ENCODE results near the gene COQ4. TPM values are rescaled to one million over a fixed set of nuclear protein-coding genes. Genes with fewer than 3 reads are reported as not detected.
A peak's percentile ranks its signal among the peaks of the same experiment; 100 is the strongest.

The COQ4 gene
- total RNA-seq: 100 to 1,000 TPM in 3 of 4 donors, 10 to 100 TPM in 1; 90.8 to 117 (median 109) TPM

DNA sequence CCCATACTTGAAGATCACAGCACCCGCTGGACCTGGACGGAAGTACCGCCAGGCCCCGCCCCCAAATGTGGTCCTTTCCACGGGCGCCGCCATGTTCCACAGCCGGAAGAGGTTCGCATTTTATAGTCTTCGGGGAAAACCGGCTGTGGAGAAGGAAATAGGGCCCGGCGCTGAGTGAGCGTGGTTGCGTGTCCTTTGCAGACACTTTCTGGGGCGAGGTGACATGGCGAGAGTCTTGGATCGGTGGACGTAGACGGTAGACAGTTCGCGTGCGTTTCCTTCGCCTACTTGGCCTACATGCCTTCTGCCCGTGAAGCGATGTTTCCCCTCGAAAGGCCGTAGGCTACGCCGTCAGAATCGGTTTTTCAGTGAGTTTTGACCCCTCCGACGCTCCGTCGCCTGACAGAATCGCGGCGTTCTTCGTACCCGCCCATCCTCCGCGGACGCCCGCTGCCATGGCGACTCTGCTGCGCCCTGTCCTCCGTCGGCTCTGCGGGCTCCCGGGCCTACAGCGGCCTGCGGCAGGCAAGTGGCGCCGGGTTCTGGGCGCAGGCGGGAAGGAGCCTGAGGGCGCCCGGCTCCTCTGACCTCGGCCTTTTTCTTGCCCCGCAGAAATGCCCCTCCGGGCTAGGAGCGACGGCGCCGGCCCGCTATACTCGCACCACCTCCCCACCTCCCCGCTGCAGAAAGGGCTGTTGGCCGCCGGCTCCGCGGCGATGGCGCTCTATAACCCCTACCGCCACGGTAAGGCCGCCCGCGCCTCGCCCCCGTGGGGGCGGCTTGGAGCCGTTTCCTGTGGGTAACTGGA, at the start of gene COQ4, which contains the start of gene TRUB2:
TSS of gene COQ4 (plus strand) at position 436 of the 808 bp plus-strand sequence. CDS start at position 456, 20 bp downstream.
TSS of gene TRUB2 (minus strand) at position 44 of the 808 bp plus-strand sequence. CDS start at position 5, 39 bp downstream.
- intact Hi-C loops (cut with DNase I; ENCODE audit: low total_unique reads): no loop called here
- 0% methylated on average over 83 of the region's 83 CpGs; no CpG with 5 or more reads in 1 of the 2 donors for WGBS, 2 donors (ENCODE audit: low coverage in 1 of 2)
- Histone ChIP-seq H3K4me3 (peak within 1 kb of the TSS; percentile 79 to 98 (median 85)), H3K9me3 (no peaks in the 10 kb centered on the region), H3K36me3 (peaks cover 0 to 11% (median 3%) of the 10 kb centered on the region in 4 donors), H3K27ac (peak within 1 kb of the TSS; percentile 91 to 96 (median 92)), H3K4me1 (peaks cover 16 to 23% (median 21%) of the 10 kb centered on the region in 4 donors), H3K27me3 (no peaks in the 10 kb centered on the region)
- no peak for TF ChIP-seq EP300 (IDR thresholded peaks at IDR 0.05; ENCODE audit: low read depth)
- TF ChIP-seq POLR2A (IDR thresholded peaks at IDR 0.05): peak; percentile 37
- peak; percentile 31 to 84 (median 52) for TF ChIP-seq POLR2AphosphoS5 (IDR thresholded peaks at IDR 0.05)
- DNase-seq: peak; percentile 95
- in situ Hi-C loops (cut with MboI; ENCODE audit: low pct_ligation_motif_present in 1 of 4, low pct_unique_long_range_greater_than_20kb in 1 of 4, low sequenced_read_pairs in 3 of 4): no loop called here

DNA sequence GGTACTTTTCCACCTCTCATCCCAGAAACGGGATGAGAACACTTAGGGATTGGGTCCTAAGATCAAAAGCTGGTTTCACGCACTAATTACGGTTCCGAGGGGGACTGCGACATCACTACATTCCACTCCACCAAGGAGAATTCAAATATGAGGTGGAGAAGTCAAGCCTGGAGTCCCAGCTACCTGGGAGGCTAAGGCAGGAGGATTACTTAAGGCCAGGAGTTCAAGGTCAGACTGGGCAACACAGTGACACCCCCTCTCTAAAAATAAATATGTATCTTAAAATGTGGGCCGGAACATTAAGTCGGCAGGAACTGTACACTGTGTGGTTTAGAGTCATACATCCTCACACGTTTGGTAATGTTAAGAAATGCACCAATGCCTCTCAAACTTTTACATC, 48.4 kb upstream of the COQ4 start:
- intact Hi-C loops (cut with DNase I; ENCODE audit: low total_unique reads) (no loop called here), in situ Hi-C loops (cut with MboI; ENCODE audit: low pct_ligation_motif_present in 1 of 4, low pct_unique_long_range_greater_than_20kb in 1 of 4, low sequenced_read_pairs in 3 of 4) (no loop called here)
- peak overlapping the region in 1 of 4 donors; percentile 93 for H3K4me3 ChIP-seq
- no peaks in the 10 kb centered on the region for H3K27me3 ChIP-seq
- H3K9me3 ChIP-seq: no peaks in the 10 kb centered on the region
- DNase-seq: no peak
- H3K4me1 ChIP-seq: peaks cover 10 to 27% (median 25%) of the 10 kb centered on the region in 4 donors
- no peak for TF ChIP-seq POLR2AphosphoS5 (IDR thresholded peaks at IDR 0.05)
- TF ChIP-seq, protein P1, sequence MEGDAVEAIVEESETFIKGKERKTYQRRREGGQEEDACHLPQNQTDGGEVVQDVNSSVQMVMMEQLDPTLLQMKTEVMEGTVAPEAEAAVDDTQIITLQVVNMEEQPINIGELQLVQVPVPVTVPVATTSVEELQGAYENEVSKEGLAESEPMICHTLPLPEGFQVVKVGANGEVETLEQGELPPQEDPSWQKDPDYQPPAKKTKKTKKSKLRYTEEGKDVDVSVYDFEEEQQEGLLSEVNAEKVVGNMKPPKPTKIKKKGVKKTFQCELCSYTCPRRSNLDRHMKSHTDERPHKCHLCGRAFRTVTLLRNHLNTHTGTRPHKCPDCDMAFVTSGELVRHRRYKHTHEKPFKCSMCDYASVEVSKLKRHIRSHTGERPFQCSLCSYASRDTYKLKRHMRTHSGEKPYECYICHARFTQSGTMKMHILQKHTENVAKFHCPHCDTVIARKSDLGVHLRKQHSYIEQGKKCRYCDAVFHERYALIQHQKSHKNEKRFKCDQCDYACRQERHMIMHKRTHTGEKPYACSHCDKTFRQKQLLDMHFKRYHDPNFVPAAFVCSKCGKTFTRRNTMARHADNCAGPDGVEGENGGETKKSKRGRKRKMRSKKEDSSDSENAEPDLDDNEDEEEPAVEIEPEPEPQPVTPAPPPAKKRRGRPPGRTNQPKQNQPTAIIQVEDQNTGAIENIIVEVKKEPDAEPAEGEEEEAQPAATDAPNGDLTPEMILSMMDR (IDR thresholded peaks at IDR 0.05): no peak
- TF ChIP-seq POLR2A (IDR thresholded peaks at IDR 0.05): no peak
- no peak for TF ChIP-seq EP300 (IDR thresholded peaks at IDR 0.05; ENCODE audit: low read depth)
- H3K27ac ChIP-seq: peak overlapping the region in 1 of 4 donors; percentile 93
- peaks cover 0 to 9% (median 7%) of the 10 kb centered on the region in 4 donors for H3K36me3 ChIP-seq
- WGBS, 2 donors (ENCODE audit: low coverage in 1 of 2): 72 to 90% methylated on average over 6 to 8 of the region's 8 CpGs

DNA sequence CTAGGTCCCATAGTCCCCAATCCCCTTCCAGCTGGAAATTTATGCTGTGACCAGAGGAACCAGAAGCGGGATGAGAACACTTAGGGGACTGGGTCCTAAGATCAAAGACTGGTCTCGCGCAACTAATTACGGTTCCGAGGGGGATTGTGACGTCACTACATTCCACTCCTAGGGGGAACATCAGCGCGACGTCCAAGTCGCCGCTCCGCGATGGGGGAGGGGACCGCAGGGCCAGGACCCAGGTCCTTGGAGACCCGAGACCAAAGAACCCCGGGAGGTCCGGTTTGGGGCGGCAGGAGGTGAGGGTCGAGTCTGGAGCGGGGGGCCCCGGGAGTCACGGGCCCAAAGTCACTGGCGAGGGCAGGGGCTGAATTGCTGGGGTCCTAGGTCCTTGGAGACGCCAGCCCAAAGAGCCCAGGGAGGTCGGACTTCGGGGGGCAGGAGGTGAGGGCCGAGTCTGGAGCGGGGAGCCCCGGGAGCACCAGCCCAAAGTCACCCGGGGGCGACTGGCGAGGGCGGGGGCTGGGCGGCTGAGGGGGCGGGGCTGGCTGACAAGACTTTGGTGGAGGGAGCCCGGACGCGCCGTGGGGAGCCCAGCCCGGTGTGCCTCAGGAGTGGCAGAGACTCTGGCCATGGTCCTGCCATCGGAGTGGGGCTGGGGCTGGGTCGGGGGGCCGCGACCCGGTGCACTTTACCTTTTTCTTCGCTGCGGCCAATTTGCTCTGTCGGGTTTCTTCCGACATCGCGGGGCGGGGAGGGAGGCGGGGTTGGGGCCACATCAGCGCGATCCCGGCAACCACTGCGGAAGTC, 47.2 kb upstream of the COQ4 start, which contains the start of gene GOLGA2:
TSS of gene GOLGA2 (minus strand) at position 810 of the 810 bp plus-strand sequence. CDS start at position 779, 31 bp downstream.
- Histone ChIP-seq H3K9me3 (no peaks in the 10 kb centered on the region), H3K27ac (peak within 1 kb of the TSS; percentile 91 to 93 (median 92)), H3K36me3 (peaks cover 0 to 9% (median 7%) of the 10 kb centered on the region in 4 donors), H3K4me3 (peak within 1 kb of the TSS; percentile 72 to 95 (median 90)), H3K27me3 (no peaks in the 10 kb centered on the region), H3K4me1 (peaks cover 10 to 27% (median 25%) of the 10 kb centered on the region in 4 donors)
- no peak for TF ChIP-seq EP300 (IDR thresholded peaks at IDR 0.05; ENCODE audit: low read depth)
- TF ChIP-seq POLR2AphosphoS5 (IDR thresholded peaks at IDR 0.05): no peak
- TF ChIP-seq, protein P1 (IDR thresholded peaks at IDR 0.05): no peak
- no peak for TF ChIP-seq POLR2A (IDR thresholded peaks at IDR 0.05)
- WGBS, 2 donors (ENCODE audit: low coverage in 1 of 2): 3% methylated on average over 51 of the region's 57 CpGs; no CpG with 5 or more reads in 1 of the 2 donors
- DNase-seq: peak; percentile 47
- in situ Hi-C loops (cut with MboI; ENCODE audit: low pct_ligation_motif_present in 1 of 4, low pct_unique_long_range_greater_than_20kb in 1 of 4, low sequenced_read_pairs in 3 of 4): no loop called here
- intact Hi-C loops (cut with DNase I; ENCODE audit: low total_unique reads): no loop called here

DNA sequence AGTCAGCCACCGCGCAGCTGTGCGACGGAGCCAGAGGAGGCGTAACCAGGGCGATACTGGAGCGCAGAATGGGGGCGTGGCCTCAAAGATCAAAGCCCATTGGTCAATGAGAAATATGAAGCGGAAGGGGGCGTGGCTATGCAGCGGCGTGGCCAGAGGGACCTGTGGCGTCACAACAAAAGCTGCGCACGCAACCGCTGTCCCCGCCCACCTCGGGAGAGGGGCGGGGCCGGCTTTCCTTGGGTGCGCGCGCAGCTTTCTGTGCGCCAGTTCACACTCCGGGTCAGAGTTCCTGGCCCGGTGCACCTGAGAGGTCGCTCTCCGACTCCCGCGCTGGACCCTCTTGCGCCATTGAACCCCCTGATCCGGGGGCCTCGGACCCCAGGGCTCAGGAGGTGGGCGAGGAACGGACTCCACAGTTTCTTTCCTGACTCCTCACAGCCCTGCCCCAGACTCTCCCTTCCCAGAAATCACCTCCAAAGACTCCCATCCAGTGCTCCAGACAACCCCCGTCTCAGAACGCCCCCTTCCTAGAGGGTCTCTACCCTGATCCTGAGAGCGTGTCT, 46.5 kb upstream of the COQ4 start, which contains the start of gene SWI5:
TSS of gene SWI5 (plus strand) at position 269 of the 566 bp plus-strand sequence.
- intact Hi-C loops (cut with DNase I; ENCODE audit: low total_unique reads) (no loop called here), in situ Hi-C loops (cut with MboI; ENCODE audit: low pct_ligation_motif_present in 1 of 4, low pct_unique_long_range_greater_than_20kb in 1 of 4, low sequenced_read_pairs in 3 of 4) (no loop called here)
- no peak for TF ChIP-seq EP300 (IDR thresholded peaks at IDR 0.05; ENCODE audit: low read depth)
- TF ChIP-seq POLR2A (IDR thresholded peaks at IDR 0.05): peak; percentile 97
- peak; percentile 96 to 97 (median 96) for TF ChIP-seq POLR2AphosphoS5 (IDR thresholded peaks at IDR 0.05)
- TF ChIP-seq, protein P1 (IDR thresholded peaks at IDR 0.05): no peak
- 1% methylated on average over 38 of the region's 38 CpGs; no CpG with 5 or more reads in 1 of the 2 donors for WGBS, 2 donors (ENCODE audit: low coverage in 1 of 2)
- Histone ChIP-seq H3K9me3 (no peaks in the 10 kb centered on the region), H3K27ac (peak within 1 kb of the TSS; percentile 91 to 93 (median 92)), H3K4me1 (peaks cover 10 to 27% (median 25%) of the 10 kb centered on the region in 4 donors), H3K4me3 (peak within 1 kb of the TSS; percentile 72 to 95 (median 90)), H3K36me3 (peaks cover 0 to 9% (median 7%) of the 10 kb centered on the region in 4 donors), H3K27me3 (no peaks in the 10 kb centered on the region)
- peak; percentile 100 for DNase-seq
